ENCODE results near the gene ZCRB1.
"Not testable (repeated sequence)": the region's sequence is repeated elsewhere in the genome, so short reads cannot be mapped to it uniquely, and the experiment has no call there.

ZCRB1 gene, protein sequence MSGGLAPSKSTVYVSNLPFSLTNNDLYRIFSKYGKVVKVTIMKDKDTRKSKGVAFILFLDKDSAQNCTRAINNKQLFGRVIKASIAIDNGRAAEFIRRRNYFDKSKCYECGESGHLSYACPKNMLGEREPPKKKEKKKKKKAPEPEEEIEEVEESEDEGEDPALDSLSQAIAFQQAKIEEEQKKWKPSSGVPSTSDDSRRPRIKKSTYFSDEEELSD

DNA sequence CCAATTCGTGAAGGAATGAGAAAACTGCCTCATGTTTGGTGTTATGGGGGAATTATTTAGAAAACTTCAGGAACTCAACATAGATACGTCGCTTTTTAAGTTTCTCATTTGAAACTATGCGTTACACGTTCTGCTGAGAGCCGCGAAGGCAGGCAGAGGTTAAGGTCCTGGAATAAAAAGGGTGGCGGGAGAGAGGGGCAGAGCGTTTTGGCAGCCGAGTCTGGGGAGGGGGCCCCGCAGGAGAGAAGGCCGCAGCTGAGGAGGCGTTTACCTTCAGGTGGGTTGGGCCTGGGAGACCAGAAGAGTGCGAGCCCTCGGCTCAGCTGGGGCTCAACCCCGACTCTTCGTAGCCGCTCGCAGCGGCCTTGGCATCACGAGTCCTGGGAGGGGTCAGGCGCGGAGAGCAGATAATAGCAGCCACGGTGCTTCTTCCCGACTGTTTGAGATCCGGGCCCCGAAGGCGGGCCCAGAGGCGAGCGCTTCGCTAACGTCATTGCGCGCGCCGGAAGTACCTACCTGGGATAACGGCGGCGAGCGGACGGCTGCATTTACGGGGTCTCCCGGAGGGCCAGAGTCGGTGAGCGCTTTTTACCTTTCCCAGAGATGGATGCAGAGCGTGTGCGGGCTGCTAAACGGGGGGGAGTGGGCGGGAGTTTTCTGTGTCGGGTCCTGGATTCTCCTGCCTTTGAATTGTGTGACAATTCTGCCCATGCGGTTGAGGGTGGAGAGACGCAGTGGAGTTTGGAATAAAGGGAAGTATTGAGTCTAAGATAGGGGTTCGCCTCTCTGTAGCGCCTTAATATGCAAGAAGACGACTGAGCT, at the start of gene ZCRB1, which contains the start of gene PPHLN1:
Gene ZCRB1 (minus strand): TSS at position 442 of the 822 bp plus-strand sequence. CDS start 1,992 bp downstream, outside the sequence.
Gene PPHLN1 (plus strand): TSS at position 515 of the 822 bp plus-strand sequence. CDS start 9,736 bp downstream, outside the sequence.
- DNase-seq (ENCODE audit: low read depth) = peak; percentile 67

DNA sequence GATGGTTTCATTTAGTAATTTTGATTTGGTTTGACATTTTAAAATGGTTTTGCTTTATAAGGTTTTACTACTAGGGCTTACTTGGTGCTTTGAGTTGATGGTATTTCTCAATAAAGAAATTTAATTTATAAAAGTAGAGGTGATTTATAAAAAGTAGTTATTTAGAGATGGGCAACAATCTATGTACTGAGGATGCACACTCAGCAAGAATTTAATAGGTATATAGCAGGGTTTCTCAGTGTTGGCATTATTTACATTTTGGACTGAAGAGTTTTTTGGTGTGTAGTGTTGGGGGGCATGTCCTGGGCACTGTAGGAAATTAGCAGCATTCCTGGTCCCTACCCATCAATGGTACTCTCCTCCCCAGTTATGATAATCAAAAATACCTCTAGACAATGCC, 47.8 kb upstream of the ZCRB1 start:
- DNase-seq (ENCODE audit: low read depth) = no peak

DNA sequence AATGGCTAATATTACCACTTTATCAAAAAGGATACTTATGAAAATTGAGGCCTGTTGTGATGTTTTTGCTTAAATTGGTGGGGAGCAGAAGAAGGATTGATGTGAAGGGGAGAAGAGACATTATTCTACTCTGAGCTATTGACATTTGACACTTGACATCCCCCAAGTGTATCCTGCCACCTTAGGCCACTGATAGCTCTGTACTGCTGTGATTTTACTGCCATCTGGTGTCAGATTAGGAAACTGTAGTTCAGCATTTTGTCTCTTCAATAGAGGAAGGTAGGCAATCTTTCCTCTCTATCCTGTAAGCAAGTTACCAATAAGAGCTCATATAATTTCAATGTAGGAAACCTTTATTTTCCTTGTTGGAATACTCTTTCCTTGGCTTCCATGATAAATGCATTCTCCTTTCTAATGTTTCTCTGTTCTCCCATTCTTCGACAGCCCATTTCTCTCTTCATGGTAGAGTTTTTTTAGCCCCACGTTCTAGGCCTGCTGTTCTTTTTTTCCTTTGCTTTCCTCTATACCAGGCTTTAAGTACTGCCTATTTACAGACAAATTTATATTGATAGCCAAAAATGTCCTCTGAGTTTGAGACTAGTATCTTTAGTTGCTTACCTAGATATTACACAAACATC, 46.4 kb upstream of the ZCRB1 start:
- DNase-seq (ENCODE audit: low read depth) = no peak

DNA sequence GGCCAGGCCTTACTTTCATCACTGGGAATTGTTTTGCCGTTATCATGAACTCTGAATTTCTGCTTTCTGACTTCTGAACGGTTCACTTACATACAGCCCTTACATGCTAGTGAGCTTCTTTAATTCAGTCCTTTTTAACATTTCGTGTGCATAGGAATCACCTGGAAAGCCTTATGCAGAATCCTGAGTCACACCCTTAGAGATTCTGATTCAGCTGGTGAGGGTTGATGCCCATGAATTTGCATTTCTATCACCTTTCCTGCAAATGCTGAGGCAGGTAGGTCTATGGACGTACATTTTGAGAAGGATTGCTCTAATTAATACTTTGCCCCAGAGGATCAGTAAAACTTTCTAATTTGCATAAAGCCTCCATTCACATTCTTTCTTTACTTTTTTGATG, 44.1 kb upstream of the ZCRB1 start:
- no peak for DNase-seq (ENCODE audit: low read depth)

DNA sequence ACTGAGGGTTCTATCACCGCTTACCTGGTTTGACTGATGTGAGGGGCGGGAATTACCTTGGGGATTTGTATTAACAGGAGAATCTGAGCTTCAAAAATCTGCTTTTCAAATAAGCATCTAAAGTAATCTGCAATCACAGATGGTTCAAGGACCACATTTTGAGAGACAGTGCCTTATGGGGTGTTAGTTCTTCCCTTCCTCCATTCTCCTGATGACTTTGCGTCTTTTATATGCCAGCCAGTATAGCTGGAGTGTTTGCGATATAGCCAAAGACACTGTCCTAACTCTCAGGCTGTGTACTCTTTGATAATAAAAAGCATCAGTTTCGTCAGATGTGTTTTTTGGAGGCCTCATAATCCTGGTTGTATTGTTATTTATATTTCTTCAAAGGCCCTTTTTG, 39.6 kb upstream of the ZCRB1 start:
- DNase-seq (ENCODE audit: low read depth) = no peak

DNA sequence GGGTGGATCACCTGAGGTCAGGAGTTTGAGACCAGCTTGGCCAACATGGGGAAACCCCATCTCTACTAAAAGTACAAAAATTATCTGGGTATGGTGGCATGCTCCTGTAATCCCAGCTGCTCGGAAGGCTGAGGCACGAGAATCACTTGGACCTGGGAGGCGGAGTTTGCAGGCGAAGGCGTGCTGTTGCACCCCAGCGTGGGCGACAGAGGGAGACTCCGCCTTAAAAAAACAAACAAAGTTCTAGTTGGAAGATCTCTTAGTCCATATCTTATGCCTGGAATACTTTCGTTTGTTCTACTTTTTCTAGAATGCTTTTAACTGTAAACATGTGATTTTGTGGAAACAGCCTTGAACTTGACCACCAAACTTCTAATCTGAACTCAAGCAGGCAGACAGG, 38.8 kb upstream of the ZCRB1 start:
- no peak for DNase-seq (ENCODE audit: low read depth)

DNA sequence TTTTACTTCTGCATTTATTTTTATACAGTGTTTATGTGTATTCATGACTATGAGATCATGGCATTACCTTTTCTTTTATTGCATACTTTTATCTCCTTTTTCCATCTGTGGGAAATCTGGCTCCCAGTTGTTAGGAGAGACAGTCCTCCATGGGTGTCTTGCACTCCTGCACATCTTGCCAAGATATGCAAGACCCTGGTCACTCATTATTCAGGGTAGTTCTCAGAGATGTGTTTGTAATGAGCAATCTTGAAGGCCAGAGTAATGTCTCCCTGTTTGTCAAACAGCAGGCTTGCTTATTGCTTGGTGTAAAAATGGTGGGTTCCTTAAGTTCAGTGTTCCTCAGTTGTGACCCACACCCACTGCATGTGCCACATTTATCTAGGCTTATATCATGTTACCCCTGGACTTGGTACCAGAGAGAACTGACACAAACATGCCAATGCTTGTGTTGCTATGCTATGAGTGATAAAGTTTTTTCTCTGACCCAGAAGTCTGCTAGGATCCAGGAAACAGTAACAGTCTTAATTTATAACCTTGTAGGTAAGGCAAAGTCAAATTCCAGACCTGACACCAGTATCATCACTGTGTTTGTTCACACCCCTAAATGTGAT, 36.9 kb upstream of the ZCRB1 start:
- DNase-seq (ENCODE audit: low read depth) = no peak

DNA sequence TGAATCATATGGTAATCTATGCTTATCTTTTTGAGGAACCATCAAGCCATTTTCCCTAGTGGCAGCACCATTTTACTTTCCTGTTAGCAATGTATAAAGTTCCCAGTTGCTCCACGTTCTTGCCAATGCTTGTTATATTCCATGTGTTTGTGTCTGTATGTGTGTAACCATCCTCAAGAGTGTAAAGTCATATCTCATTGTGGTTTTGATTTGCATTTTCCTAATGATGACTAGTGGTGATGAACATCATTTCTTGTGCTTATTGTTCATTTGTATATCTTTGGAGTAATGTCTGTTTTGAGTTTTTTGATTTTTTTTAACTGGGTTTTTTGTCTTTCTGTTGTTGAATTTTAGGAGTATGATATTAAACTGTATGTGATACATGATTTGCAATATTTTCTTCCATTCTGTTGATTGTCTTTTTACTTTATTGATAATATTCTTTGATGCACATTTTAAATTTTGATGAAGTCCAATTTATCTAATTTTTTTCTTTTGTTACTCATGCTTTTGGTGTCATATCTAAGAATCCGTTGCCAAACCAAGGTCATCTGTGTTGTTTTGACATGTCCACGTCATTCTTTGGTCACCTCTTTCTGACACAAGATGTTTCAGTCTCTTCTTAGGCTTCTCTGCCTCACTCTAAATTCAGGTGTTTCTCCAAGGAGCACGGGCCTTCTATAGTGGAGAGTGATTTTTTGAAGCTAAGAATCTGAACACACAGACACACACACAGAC, 36.2 kb upstream of the ZCRB1 start:
- no peak for DNase-seq (ENCODE audit: low read depth)

DNA sequence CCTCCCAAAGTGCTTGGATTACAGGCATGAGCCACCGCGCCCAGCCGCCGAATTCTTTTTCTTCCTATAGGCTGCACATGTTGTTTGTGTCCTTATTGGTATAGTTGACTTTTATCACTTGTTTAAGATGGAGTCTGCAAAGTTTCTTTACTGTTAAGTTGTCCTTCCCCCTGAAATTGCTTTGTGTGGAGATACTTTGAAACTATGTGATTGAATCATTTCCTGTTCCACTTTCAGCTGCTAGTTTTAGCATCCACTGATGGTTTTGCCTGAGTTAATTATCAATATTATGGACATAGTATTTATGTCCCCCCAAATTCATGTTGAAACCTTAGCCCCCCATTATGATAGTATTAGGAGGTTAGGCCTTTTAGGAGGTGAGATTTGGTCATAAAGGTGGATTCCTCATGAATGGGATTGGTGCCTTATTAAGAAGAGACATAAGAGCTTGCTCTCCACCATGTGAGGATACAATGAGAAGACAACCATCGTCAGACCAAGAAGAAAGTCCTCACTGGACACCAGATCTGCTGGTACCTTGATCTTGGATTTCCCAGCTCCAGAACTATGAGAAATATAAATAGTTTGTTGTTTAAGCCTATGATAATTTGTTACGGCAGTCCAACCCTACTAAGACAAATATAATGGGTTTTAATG, 35.0 kb upstream of the ZCRB1 start:
- no peak for DNase-seq (ENCODE audit: low read depth)

DNA sequence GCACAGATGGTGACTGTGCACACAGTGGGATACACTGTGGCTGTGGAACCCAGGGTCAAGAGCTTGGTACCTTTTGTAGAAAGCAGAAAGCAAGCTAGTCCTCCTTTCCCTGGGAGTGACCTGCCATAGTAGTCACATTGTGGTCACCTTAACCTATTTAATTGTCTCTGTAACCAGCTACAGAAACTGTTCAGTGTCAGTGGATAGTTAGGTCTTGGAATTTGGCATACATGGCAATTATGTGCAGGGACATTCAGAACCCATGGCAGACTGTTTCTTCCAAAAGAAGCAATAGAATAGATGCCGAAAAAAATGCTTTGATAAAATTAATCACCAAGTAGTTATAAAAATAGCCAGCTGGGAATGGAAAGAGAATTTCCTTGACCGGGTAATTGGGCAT, 30.4 kb upstream of the ZCRB1 start:
- DNase-seq (ENCODE audit: low read depth) = no peak

DNA sequence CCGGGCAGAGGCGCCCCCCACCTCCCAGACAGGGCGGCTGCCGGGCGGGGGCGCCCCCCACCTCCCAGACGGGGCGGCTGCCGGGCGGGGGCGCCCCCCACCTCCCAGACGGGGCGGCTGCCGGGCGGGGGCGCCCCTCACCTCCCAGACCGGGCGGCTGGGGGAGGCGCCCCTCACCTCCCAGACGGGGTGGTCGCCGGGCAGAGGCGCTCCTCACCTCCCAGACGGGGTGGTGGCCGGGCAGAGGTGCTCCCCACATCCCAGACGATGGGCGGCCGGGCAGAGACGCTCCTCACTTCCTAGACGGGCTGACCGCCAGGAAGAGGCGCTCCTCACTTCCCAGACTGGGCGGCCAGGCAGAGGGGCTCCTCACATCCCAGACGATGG, 24.1 kb upstream of the ZCRB1 start:
- DNase-seq (ENCODE audit: low read depth) = not testable (repeated sequence)

DNA sequence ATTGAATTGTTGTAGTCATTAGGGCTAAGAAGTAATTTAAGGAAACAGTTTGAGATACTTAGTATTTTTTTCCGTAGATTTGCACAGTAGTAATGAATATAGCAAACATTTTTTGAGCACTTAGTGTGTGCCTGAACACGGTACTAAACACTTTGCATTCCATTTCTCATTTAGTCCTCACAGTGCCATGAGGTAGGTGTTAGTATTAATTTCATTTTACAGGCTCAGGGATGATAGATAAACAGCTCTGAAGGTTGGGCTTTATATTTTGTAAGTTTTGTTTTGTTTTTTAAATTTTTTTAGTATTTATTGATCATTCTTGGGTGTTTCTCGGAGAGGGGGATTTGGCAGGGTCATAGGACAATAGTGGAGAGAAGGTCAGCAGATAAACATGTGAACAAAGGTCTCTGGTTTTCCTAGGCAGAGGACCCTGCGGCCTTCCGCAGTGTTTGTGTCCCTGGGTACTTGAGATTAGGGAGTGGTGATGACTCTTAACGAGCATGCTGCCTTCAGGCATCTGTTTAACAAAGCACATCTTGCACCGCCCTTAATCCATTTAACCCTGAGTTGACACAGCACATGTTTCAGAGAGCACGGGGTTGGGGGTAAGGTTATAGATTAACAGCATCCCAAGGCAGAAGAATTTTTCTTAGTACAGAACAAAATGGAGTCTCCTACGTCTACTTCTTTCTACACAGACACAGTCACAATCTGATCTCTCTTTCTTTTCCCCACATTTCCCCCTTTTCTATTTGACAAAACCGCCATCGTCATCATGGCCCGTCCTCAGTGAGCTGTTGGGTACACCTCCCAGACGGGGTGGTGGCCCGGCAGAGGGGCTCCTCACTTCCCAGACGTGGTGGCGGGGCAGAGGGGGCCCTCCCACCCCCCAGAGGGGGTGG, 23.5 kb upstream of the ZCRB1 start:
- DNase-seq (ENCODE audit: low read depth) = not testable (repeated sequence)

DNA sequence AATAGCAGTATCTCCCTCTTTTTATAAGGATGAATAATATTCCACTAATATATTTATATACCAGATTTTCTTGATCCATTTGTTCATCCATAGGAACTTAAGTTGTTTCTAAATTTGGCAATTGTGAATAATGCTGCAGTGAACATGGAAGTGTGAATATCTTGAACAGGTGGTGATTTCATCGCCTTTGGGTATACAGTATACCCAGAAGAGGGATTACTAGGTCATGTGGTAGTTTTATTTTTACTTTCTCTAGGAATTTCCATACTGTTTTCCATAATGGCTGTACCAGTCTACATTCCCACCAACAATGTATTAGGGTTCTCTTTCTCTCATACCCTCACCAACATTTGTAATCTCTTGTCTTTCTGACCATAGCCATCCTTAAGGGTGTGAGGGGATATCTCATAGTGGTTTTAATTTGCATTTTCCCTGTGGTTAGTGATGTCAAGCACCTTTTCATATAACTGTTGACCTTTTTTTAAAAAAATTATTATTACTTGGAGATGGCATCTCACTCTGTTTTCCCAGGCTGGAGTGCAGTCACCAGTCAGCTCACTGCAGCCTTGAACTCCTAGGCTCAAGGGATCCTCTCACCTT, 20.6 kb upstream of the ZCRB1 start:
- DNase-seq (ENCODE audit: low read depth) = no peak

DNA sequence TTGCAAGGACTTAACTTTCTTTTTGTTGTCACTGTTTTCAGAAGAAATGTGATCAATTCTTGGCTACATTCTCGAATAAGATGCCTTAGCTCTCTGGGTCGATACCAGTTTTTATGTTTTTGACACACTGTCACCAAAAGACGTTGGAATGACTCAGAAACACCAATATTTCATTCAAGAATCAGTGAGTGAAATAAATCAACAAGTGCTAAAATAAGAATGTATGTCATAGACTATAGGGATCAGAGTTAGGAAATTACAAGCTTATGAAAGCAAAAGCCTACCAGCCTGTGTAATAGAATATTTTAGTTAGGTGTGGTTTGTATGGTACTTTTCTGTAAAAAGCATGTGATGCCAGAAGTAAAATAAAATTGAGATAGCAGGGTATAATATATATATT, 17.8 kb upstream of the ZCRB1 start:
- no peak for DNase-seq (ENCODE audit: low read depth)

DNA sequence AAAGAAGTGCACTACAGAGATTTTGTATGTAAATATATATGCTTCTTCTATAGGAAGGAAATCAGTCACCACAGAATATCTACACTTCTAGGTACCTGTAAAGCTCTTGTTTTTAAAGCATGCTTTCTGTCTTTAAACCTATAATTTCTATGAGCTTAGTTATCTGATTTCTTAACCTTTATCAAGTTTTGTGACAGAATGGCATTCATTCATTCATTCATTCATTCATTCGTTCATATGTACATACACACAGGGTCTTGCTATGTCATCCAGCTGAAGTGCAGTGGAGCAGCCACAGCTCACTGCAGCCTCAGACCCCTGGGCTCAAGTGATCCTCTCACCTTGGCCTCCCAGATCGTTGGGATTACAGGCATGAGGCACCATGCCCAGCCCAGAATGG, 16.1 kb upstream of the ZCRB1 start:
- no peak for DNase-seq (ENCODE audit: low read depth)

DNA sequence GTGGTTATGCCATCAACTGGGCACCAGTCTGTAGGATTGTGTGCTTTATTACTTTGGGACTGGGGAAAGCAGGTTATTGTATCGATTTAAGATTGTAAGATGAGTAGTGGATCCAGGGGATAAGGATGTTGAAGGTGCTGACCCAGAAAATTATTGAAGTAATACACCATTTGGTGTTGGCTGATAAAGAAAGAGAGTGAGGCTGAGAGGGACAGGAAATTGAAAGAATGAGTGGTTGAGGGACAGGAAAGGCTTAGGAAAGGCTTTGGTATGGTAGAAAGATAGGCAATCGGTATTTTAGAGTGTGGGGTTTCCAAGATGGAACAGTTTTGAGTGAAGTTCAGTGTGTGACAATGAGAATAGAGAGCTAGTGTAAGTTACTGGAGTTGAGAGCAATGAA, 12.4 kb upstream of the ZCRB1 start:
- DNase-seq (ENCODE audit: low read depth) = no peak

DNA sequence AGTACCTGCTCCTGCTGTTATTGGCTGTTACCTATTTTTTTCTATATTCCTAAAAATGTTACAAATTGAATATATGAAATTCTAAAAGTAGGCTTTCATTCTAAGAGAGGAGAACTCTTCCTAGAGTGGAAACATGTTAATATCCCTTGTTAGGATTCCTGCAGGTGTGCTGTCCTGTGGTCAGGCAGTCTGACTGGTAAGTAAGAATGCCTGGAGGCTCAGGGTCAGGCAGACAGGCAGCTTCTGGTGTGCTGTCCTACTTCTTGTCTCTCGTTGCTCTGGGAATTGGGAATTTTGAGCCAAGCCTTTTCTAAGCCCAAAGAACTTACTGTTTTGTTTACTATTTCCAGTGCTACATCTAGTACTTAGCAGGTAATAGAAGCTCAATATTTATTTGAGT, 10.4 kb upstream of the ZCRB1 start:
- no peak for DNase-seq (ENCODE audit: low read depth)

DNA sequence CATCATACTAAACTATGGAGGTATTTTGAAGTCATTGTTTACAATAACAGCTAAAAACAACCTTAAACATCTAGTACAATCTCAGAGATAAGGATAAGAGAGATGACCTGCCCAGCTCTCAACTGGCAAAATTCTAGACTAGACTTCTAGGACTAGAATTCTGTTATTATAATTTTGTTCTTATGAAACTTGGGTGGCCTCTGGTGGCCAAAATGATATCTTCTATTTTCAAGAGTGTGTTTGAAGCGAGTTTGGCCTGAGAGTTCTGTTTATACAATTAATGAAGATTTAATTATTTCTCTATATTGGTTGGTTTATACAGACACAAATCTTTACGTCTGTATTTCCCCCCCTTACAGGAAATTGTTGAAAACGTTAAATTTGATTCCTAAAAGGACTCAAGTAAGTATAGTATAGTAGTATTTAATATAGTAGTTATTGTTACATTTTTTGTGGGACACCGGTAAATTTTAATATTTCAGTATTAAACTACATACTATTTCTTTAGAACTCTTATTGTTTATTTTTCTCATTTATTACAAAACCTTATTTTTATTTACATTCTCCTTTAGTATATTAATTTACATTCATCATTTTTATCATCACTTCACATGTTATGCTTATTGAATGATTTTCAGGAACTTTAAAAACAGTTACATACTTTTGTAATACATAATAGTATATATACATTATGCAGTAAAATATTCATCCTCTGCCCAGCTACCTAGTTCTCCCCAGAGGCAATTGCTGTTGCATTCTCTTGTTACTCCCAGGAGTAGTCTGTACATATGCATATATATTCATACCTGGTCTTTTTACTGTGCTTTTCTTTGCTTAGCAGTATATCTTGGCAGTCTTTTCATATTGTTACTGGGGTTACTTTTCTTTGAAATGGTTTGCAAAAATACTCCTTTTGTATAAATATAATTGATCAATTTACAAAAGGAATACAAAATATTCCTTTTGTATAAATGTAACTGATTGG, 6.7 kb upstream of the ZCRB1 start:
- DNase-seq (ENCODE audit: low read depth) = no peak

DNA sequence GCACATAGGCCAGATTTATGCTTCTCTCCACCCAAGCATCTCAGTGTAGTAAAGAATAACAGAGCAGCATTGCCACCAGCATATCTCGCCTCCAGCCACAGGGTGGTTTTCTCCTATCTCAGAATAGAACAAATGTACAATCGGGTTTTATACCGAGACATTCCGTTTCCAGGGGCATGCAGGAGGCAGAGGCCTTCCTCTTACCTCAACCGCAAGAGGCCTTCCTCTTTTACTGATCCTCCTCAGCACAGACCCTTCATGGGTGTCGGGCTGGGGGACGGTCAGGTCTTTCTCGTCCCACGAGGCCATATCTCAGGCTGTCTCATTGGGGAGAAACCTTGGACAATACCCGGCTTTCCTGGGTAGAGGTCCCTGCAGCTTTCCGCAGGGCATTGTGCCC, 4.2 kb upstream of the ZCRB1 start:
- not testable (repeated sequence) for DNase-seq (ENCODE audit: low read depth)

All from stimulated activated CD8-positive, alpha-beta memory T cell treated with anti-CD3 and anti-CD28 coated beads, Interleukin-12 subunit alpha, Interleukin-12 subunit beta, amount 100 ng/mL, for 4 hours (primary cell).